Dermis blood vessel endothelial cell (primary cell): ENCODE results near the gene TFRC. TPM values are rescaled to one million over a fixed set of nuclear protein-coding genes. Genes with fewer than 3 reads are reported as not detected.
"Not testable (repeated sequence)": the region's sequence is repeated elsewhere in the genome, so short reads cannot be mapped to it uniquely, and the experiment has no call there.

Source experiments
- DNase-seq: peaks from one replicate; pipeline ENCODE4 v3.0.0; 2010
- total RNA-seq: library from RNA; depleted of rRNA; stranded (reverse); fragments of >200 nt; gene quantifications from 2 replicates; pipeline ENCODE4 v1.2.3, GENCODE V29; 2014

The TFRC gene
- total RNA-seq, 1 donor from 2014 or later: 96.3 TPM

DNA sequence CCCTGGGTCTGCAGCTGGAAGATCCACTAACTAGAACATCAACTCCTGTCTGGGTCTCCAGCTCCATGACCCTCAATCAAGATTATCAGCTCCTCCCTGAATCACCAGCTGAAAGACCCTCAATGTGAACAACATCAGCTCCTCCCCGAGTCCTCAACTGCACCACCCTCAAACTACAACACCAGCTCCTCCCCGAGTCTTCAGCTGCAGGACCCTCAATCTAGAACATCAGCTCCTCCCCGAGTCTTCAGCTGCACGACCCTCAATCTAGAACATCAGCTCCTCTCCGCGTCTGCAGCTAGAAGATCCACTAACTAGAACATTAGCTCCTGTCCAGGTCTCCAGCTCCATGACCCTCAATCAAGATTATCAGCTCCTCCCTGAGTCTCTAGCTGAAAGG, 79.2 kb downstream of the TFRC start:
- not testable (repeated sequence) for DNase-seq

DNA sequence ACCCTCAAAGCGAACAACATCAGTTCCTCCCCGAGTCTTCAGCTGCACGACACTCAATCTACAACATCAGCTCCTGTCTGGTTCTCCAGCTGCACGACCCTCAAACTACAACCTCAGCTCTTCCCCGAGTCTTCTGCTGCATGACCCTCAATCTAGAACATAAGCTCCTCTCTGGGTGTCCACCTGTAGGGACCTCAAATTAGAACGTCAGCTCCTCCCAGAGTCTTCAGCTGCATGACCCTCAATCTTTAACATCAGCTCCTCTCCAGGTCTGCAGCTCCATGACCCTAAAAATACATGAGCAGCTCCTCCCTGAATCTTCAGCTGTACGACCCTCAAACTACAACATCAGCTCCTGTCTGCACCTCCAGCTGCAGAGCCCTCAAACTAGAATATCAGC, 80.7 kb downstream of the TFRC start:
- not testable (repeated sequence) for DNase-seq

DNA sequence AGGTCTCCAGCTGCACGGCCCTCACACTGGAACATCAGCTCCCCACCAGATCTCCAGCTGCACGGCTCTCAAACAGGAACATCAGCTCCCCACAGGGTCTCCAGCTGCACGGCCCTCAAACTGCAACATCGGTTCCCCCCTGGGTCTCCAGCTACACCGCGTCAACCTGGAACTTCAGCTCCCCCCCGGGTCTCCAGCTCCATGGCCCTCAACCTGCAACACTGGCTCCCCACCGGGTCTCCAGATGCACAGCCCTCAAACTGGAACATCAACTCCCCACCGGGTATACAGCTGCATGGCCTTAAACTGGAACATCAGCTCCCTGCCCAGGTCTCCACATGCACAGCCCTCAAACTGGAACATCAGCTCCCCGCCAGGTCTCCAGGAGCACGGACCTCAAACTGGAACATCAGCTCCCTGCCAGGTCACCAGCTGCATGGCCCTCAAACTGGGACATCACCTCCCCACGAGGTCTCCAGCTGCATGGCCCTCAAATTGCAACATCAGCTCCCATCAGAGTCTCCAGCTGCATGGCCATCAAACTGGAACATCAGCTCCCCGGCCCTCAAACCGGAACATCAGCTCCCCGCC, 81.4 kb downstream of the TFRC start:
- DNase-seq: not testable (repeated sequence)

DNA sequence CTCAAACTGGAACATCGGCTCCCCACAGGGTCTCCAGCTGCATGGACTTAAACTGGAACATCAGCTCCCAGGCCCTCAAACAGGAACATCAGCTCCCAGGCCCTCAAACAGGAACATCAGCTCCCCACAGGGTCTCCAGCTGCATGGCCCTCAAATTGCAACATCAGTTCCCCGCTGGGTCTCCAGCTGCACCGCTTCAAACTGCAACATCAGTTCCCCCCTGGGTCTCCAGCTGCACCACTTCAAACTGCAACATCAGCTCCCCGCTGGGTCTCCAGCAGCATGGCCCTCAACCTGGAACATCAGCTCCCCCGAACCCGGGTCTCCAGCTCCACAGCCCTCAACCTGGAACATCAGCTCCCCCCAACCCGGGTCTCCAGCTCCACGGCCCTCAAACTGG, 82.0 kb downstream of the TFRC start:
- DNase-seq: no peak

Other genes starting within 250 kb of the TFRC start
- 16.6 and 20.1 TPM in 2 replicates for gene TNK2, start 173.5 kb downstream of the TFRC start, total RNA-seq
- gene ZDHHC19, start 129.3 kb upstream of the TFRC start, total RNA-seq: not detected in 2 replicates
- not detected in 2 replicates for gene SLC51A, start 134.4 kb upstream of the TFRC start, total RNA-seq
- 65.7 and 70.1 TPM in 2 replicates for gene PCYT1A, start 205.6 kb upstream of the TFRC start, total RNA-seq
- 4.9 and 8.6 TPM in 2 replicates for gene DYNLT2B, start 236.2 kb upstream of the TFRC start, total RNA-seq